ENCODE data around the gene TNS1. TPM values are rescaled to one million over a fixed set of nuclear protein-coding genes. Genes with fewer than 3 reads are reported as not detected.

Gene TNS1
- total and polyA plus RNA-seq, 9 of the 15 experiments (the other 6 are each of a cell fraction or from before 2014, with no cell fraction given), result 0.13 to 2.7 (median 0.77) TPM

- Histone ChIP-seq H3K9me1 (ENCODE audit: control insufficient read depth, insufficient read depth, low read length) (no peaks in the 10 kb centered on the region), H3K36me3 (ENCODE audit: control insufficient read depth, insufficient read depth, low read length) (no peaks in the 10 kb centered on the region), H3K9ac (ENCODE audit: insufficient read depth in 1 of 2, low read depth in 2 of 2, low read length in 2 of 2) (peak overlapping the region in 1 of 2 experiments; percentile 71; a peak in 2 of 4 replicates), H3K4me2 (ENCODE audit: insufficient read depth, low read length) (no peak overlapping the region), H3K27ac (ENCODE audit: extremely low read depth, low read depth, low read length) (no peak overlapping the region), H2AFZ (ENCODE audit: low read depth, low read length) (peak overlapping the region; percentile 51; the same call in 1 of the 2 replicates), H3K4me3 (no peak overlapping the region), H3K9me3 (replicated peaks; ENCODE audit: control insufficient read depth, insufficient read depth, low read depth, low read length) (no peaks in the 10 kb centered on the region), H3K27me3 (ENCODE audit: control insufficient read depth in 2 of 2, insufficient read depth in 2 of 2, low read length in 2 of 2) (no peaks in the 10 kb centered on the region), H4K20me1 (replicated peaks; ENCODE audit: control insufficient read depth, insufficient read depth, low read length) (no peaks in the 10 kb centered on the region), H3K4me1 (replicated peaks in 1 of 2; ENCODE audit: control insufficient read depth in 2 of 2, insufficient read depth in 2 of 2, low read length in 2 of 2) (peaks cover 17 to 31% of the 10 kb centered on the region in 2 experiments; a peak in 4 of 5 replicates), H3K79me2 (ENCODE audit: control insufficient read depth, insufficient read depth, low read length) (no peaks in the 10 kb centered on the region)
- no peak for ATAC-seq
- no peak for FAIRE-seq
- no peak for DNase-seq (ENCODE audit: extremely low read depth in 1 of 4, low spot score in 3 of 4)
- 62% methylated on average over 13 of the region's 15 CpGs for WGBS (ENCODE audit: insufficient coverage, low coverage, missing lambda C conversion rate)
- intact Hi-C loops (cut with micrococcal nuclease), result no loop called here
- no peak for TF ChIP-seq ZC3H4 (CRISPR knock-in tag; IDR thresholded peaks at IDR 0.05; ENCODE audit: borderline replicate concordance)
- TF ChIP-seq ETV6 (IDR thresholded peaks at IDR 0.05; ENCODE audit: borderline replicate concordance in 1 of 2, low read depth in 2 of 2, low read length in 1 of 2), result no peak
- no peak for TF ChIP-seq ETV6 (CRISPR knock-in tag; IDR thresholded peaks at IDR 0.05; ENCODE audit: borderline replicate concordance)
- TF ChIP-seq HSF4 (CRISPR knock-in tag; IDR thresholded peaks at IDR 0.05; ENCODE audit: borderline replicate concordance), result no peak
- no peak for TF ChIP-seq GTF2F1 (IDR thresholded peaks at IDR 0.05; ENCODE audit: low read depth, low read length)
- TF ChIP-seq MTA3 (IDR thresholded peaks at IDR 0.05; ENCODE audit: borderline replicate concordance), result no peak
- no peak for TF ChIP-seq POLR3G (IDR thresholded peaks at IDR 0.05; ENCODE audit: extremely low read depth, insufficient read length, insufficient replicate concordance)
- TF ChIP-seq CEBPB (tag; IDR thresholded peaks at IDR 0.05), result no peak
- TF ChIP-seq LARP7 (IDR thresholded peaks at IDR 0.05), result no peak
- TF ChIP-seq MYBL2 (IDR thresholded peaks at IDR 0.05; ENCODE audit: low read depth), result no peak
- TF ChIP-seq MYBL2 (CRISPR knock-in tag; IDR thresholded peaks at IDR 0.05; ENCODE audit: borderline replicate concordance), result no peak
- CTCF ChIA-PET (ENCODE audit: low intra/inter-chr PET ratio), result no interaction called here
- no TSS peak for BruUV-seq (replicated peaks)
- in situ Hi-C loops (cut with MboI), result no loop called here
- POLR2A ChIA-PET, result no interaction called here
These were observed 169.8 kb downstream of the TNS1 start for GRCh38 chr2:217832987-217833386.

All from K562 (cell line).